GM18508 (cell line): ENCODE measurements around the gene TNNT1.

Experiments
- ATAC-seq: cut with Tn5 transposase; IDR thresholded peaks from one replicate; pipeline ENCODE4 v1.9.1; 2021; ENCODE audit warnings: moderate number of reproducible peaks; ENCODE audit not compliant: insufficient read depth, unreplicated experiment

TNNT1 gene

GRCh38 chr19:55146078-55146704 is 2.8 kb downstream of the TNNT1 start:
- ATAC-seq: no peak

GRCh38 chr19:55145232-55145631 is 3.8 kb downstream of the TNNT1 start:
- no peak for ATAC-seq

- no peak for ATAC-seq
Measured at GRCh38 chr19:55141696-55142095, 7.3 kb downstream of the TNNT1 start.

- ATAC-seq: no peak
Measured at GRCh38 chr19:55137915-55138314, 11.1 kb downstream of the TNNT1 start.

GRCh38 chr19:55136399-55137102 is 12.5 kb downstream of the TNNT1 start:
- ATAC-seq: no peak

GRCh38 chr19:55134736-55135135 is 14.3 kb downstream of the TNNT1 start:
- no peak for ATAC-seq

- ATAC-seq: no peak
Measured at GRCh38 chr19:55133639-55134444, 15.2 kb downstream of the TNNT1 start.

GRCh38 chr19:55132453-55133129 is 16.4 kb downstream of the TNNT1 start:
- ATAC-seq: no peak

- ATAC-seq: no peak
Measured at GRCh38 chr19:55131421-55131820, 17.6 kb downstream of the TNNT1 start.

GRCh38 chr19:55119053-55119452 is 30.0 kb downstream of the TNNT1 start:
- no peak for ATAC-seq

- no peak for ATAC-seq
Measured at GRCh38 chr19:55118401-55118991, 30.5 kb downstream of the TNNT1 start.

- peak; percentile 74 for ATAC-seq
Measured at GRCh38 chr19:55117663-55118391, 31.2 kb downstream of the TNNT1 start.

GRCh38 chr19:55116859-55117662 is 31.9 kb downstream of the TNNT1 start, which contains the start of gene PPP1R12C:
TSS of gene PPP1R12C (minus strand) at chr19:55117637. CDS start at chr19:55117543, 94 bp downstream.
- no peak for ATAC-seq

- no peak for ATAC-seq
Measured at GRCh38 chr19:55116232-55116858, 32.7 kb downstream of the TNNT1 start.

GRCh38 chr19:55115446-55116065 is 33.5 kb downstream of the TNNT1 start:
- no peak for ATAC-seq

GRCh38 chr19:55114566-55115145 is 34.4 kb downstream of the TNNT1 start:
- ATAC-seq: no peak

- no peak for ATAC-seq
Measured at GRCh38 chr19:55113570-55114039, 35.4 kb downstream of the TNNT1 start.
